ENCODE measurements around the gene DCAF4.

Gene DCAF4

DNA sequence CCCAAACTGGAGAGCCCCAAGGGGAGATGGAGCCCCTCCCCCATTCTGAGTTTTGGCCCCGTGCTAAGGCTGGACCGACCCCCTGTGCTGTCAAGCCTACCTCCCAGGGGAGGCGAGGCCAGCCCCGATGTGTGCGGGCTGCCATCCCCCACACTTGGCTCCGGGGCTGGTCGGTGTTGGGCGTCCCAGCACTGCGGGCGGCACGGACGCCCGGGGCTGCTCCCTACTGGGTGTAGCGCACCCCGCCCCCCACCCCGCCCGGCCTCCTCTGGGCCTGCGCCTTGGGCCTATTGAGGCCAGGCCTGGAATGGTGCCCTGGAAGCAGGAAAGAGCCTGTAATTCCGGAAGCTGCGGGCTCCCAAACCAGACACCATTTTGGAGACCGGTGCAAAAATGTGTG, 2.6 kb downstream of the DCAF4 start:
- Histone ChIP-seq H3K4me1 (ENCODE audit: insufficient read depth, low read length, poor library complexity, severe bottlenecking) (peaks cover 6% of the 10 kb centered on the region), H3K4me3 (ENCODE audit: low read length, poor library complexity, severe bottlenecking) (no peak overlapping the region), H2AFZ (ENCODE audit: low read length) (no peak overlapping the region), H3K36me3 (ENCODE audit: insufficient read depth, low read length) (no peaks in the 10 kb centered on the region), H3K27me3 (ENCODE audit: insufficient read depth, low read length, poor library complexity, severe bottlenecking) (no peaks in the 10 kb centered on the region), H3K9me3 (ENCODE audit: insufficient read depth, low read depth, low read length) (no peaks in the 10 kb centered on the region), H3K9me2 (replicated peaks; ENCODE audit: low read depth, low read length) (no peaks in the 10 kb centered on the region), H3K79me2 (ENCODE audit: insufficient read depth, low read length) (no peaks in the 10 kb centered on the region), H3K4me2 (ENCODE audit: low read depth, low read length, poor library complexity, severe bottlenecking) (no peak overlapping the region), H4K20me1 (ENCODE audit: insufficient read depth, low read length, poor library complexity, severe bottlenecking) (no peaks in the 10 kb centered on the region), H3K9ac (ENCODE audit: low read depth, low read length, poor library complexity, severe bottlenecking) (no peak overlapping the region), H3F3A (ENCODE audit: low read depth) (no peaks in the 10 kb centered on the region)
- no peak for TF ChIP-seq EZH2phosphoT487 (IDR thresholded peaks at IDR 0.05; ENCODE audit: borderline replicate concordance)
- TF ChIP-seq, protein P1, sequence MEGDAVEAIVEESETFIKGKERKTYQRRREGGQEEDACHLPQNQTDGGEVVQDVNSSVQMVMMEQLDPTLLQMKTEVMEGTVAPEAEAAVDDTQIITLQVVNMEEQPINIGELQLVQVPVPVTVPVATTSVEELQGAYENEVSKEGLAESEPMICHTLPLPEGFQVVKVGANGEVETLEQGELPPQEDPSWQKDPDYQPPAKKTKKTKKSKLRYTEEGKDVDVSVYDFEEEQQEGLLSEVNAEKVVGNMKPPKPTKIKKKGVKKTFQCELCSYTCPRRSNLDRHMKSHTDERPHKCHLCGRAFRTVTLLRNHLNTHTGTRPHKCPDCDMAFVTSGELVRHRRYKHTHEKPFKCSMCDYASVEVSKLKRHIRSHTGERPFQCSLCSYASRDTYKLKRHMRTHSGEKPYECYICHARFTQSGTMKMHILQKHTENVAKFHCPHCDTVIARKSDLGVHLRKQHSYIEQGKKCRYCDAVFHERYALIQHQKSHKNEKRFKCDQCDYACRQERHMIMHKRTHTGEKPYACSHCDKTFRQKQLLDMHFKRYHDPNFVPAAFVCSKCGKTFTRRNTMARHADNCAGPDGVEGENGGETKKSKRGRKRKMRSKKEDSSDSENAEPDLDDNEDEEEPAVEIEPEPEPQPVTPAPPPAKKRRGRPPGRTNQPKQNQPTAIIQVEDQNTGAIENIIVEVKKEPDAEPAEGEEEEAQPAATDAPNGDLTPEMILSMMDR (conservative IDR thresholded peaks at IDR 0.05; ENCODE audit: low read length) = no peak

DNA sequence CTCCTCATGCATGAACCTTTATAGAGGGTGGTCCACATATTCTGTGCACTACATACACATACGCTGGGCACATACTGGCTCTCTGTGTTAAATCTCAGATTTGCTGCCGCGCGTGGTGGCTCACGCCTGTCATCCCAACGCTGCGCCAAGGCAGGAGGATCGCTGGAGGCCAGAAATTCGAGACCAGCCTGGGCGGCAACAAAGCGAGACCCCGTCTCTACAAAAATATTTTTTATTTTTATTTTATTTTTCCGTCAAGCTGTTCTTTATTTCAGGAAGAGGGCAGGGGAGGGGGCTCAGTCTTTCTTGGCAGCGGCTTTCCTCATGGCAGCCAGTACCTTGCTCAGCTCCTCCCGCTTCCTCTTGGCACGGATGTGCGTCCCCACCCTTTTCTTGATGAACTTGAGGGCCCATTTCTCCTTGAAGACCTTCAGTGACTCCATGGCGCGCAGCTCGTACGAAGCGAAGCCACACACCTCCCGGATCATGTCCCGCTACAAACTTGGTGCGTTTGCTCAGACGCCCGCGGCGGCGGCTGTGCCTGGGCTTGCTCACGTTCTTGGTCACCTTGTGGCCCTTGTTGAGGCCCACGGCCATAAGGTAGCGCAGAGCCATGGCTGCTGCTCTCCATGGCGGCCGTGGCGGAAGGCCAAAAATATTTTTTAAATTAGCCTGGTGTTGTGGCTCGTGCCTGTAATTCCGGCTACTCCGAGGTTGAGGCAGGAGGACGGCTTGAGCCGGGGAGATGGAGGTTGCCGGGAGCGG, 3.2 kb downstream of the DCAF4 start:
- Histone ChIP-seq H3K36me3 (ENCODE audit: insufficient read depth, low read length) (no peaks in the 10 kb centered on the region), H4K20me1 (ENCODE audit: insufficient read depth, low read length, poor library complexity, severe bottlenecking) (no peaks in the 10 kb centered on the region), H3K4me3 (ENCODE audit: low read length, poor library complexity, severe bottlenecking) (no peak overlapping the region), H3K27me3 (ENCODE audit: insufficient read depth, low read length, poor library complexity, severe bottlenecking) (no peaks in the 10 kb centered on the region), H3K9me3 (ENCODE audit: insufficient read depth, low read depth, low read length) (no peaks in the 10 kb centered on the region), H3F3A (ENCODE audit: low read depth) (no peaks in the 10 kb centered on the region), H3K4me1 (ENCODE audit: insufficient read depth, low read length, poor library complexity, severe bottlenecking) (peaks cover 6% of the 10 kb centered on the region), H3K9me2 (replicated peaks; ENCODE audit: low read depth, low read length) (no peaks in the 10 kb centered on the region), H3K9ac (ENCODE audit: low read depth, low read length, poor library complexity, severe bottlenecking) (no peak overlapping the region), H3K79me2 (ENCODE audit: insufficient read depth, low read length) (no peaks in the 10 kb centered on the region), H2AFZ (ENCODE audit: low read length) (no peak overlapping the region), H3K4me2 (ENCODE audit: low read depth, low read length, poor library complexity, severe bottlenecking) (no peak overlapping the region)
- TF ChIP-seq EZH2phosphoT487 (IDR thresholded peaks at IDR 0.05; ENCODE audit: borderline replicate concordance) = no peak
- TF ChIP-seq, protein P1 (conservative IDR thresholded peaks at IDR 0.05; ENCODE audit: low read length) = no peak

DNA sequence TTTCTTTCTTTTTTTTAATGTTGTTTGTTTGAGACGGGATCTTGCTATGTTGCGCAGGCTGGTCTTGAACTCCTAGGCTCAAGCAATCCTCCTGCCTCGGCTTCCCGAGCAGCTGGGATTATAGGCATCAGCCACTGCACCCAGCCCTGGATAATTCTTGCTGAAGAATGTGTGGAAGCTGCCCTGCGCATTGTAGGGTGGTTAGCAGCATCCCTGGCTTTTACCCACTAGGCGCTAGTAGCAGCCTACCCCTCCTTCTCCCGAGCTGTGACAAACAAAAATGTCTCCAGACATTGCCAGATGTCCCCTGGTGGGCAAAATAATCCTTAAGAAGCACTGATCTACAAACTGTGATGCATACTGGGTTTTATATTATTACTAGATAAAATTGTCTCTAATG, 6.6 kb downstream of the DCAF4 start:
- TF ChIP-seq, protein P1 (conservative IDR thresholded peaks at IDR 0.05; ENCODE audit: low read length) = no peak
- no peak for TF ChIP-seq EZH2phosphoT487 (IDR thresholded peaks at IDR 0.05; ENCODE audit: borderline replicate concordance)
- no peaks in the 10 kb centered on the region for H3K79me2 ChIP-seq (ENCODE audit: insufficient read depth, low read length)
- H3K9ac ChIP-seq (ENCODE audit: low read depth, low read length, poor library complexity, severe bottlenecking) = no peak overlapping the region

More for the DNA sequence above, 6.6 kb downstream of the DCAF4 start:
- Histone ChIP-seq H3K9me2 (replicated peaks; ENCODE audit: low read depth, low read length) (no peaks in the 10 kb centered on the region), H3K9me3 (ENCODE audit: insufficient read depth, low read depth, low read length) (no peaks in the 10 kb centered on the region), H3K4me3 (ENCODE audit: low read length, poor library complexity, severe bottlenecking) (no peak overlapping the region), H2AFZ (ENCODE audit: low read length) (no peak overlapping the region), H3K4me2 (ENCODE audit: low read depth, low read length, poor library complexity, severe bottlenecking) (no peak overlapping the region), H3K36me3 (ENCODE audit: insufficient read depth, low read length) (peaks cover under 1% of the 10 kb centered on the region; the same call in 1 of the 2 replicates), H3F3A (ENCODE audit: low read depth) (no peaks in the 10 kb centered on the region), H3K4me1 (ENCODE audit: insufficient read depth, low read length, poor library complexity, severe bottlenecking) (peaks cover 13% of the 10 kb centered on the region), H3K27me3 (ENCODE audit: insufficient read depth, low read length, poor library complexity, severe bottlenecking) (no peaks in the 10 kb centered on the region), H4K20me1 (ENCODE audit: insufficient read depth, low read length, poor library complexity, severe bottlenecking) (peaks cover 5% of the 10 kb centered on the region)
